Mesenchymal stem cell (in vitro differentiated cells and primary cell): ENCODE results near the gene PPTC7.

Source experiments
- DNase-seq: peaks from one replicate; pipeline ENCODE4 v3.0.0-alpha.2; 2013
- H2AFZ ChIP-seq: one replicate; pipeline ENCODE4 v1.6.1; 2013; ENCODE audit warnings: low read depth, mild to moderate bottlenecking, control low read depth, inconsistent platforms, low read length, moderate library complexity
- H2AK5ac ChIP-seq: 2 replicates; pipeline ENCODE4 v1.6.1; 2013; ENCODE audit warnings: low read length, moderate library complexity, mild to moderate bottlenecking, inconsistent platforms; ENCODE audit not compliant: severe bottlenecking
- H2BK120ac ChIP-seq: one replicate; pipeline ENCODE4 v1.6.1; 2013; ENCODE audit warnings: low read depth, mild to moderate bottlenecking, inconsistent platforms, low read length, moderate library complexity
- H2BK12ac ChIP-seq, 2 experiments: one replicate each; pipeline ENCODE4 v1.6.1; 2013; ENCODE audit warnings: inconsistent platforms in 2 of 2, low read length in 2 of 2, mild to moderate bottlenecking in 2 of 2, moderate library complexity in 2 of 2, control low read depth in 1 of 2
- H2BK15ac ChIP-seq: one replicate; pipeline ENCODE4 v1.6.1; 2013; ENCODE audit warnings: mild to moderate bottlenecking, low read depth, inconsistent platforms; ENCODE audit not compliant: poor library complexity, severe bottlenecking
- H2BK5ac ChIP-seq: 2 replicates; pipeline ENCODE4 v1.6.1; 2013; ENCODE audit warnings: low read depth, mild to moderate bottlenecking, low read length, control low read depth, inconsistent platforms; ENCODE audit not compliant: poor library complexity, severe bottlenecking
- H3K14ac ChIP-seq, 2 experiments: one replicate each; pipeline ENCODE4 v1.6.1; 2013; ENCODE audit warnings: inconsistent platforms in 2 of 2, low read length in 2 of 2, control low read depth in 1 of 2, mild to moderate bottlenecking in 1 of 2, moderate library complexity in 1 of 2
- H3K18ac ChIP-seq, 2 experiments: one replicate each; pipeline ENCODE4 v1.6.1; 2013; ENCODE audit warnings: inconsistent platforms in 2 of 2, low read length in 2 of 2, control low read depth in 1 of 2, low read depth in 1 of 2, mild to moderate bottlenecking in 1 of 2
- H3K23ac ChIP-seq, 2 experiments: one replicate each; pipeline ENCODE4 v1.6.1; 2013; ENCODE audit warnings: inconsistent platforms in 2 of 2, low read length in 2 of 2, mild to moderate bottlenecking in 2 of 2, moderate library complexity in 2 of 2, control low read depth in 1 of 2
- H3K27ac ChIP-seq: 2 replicates; pipeline ENCODE4 v1.5.1; 2013; ENCODE audit warnings: mild to moderate bottlenecking, moderate library complexity, low read length, control low read depth, inconsistent platforms; ENCODE audit not compliant: poor library complexity, severe bottlenecking
- H3K27me3 ChIP-seq, 2 experiments: 2 replicates each; pipeline versions ENCODE4 v1.6.1 to v1.7.0; 2013; ENCODE audit warnings: low read length in 2 of 2, mild to moderate bottlenecking in 2 of 2, moderate library complexity in 2 of 2, control low read depth in 1 of 2, inconsistent platforms in 1 of 2; ENCODE audit not compliant: control insufficient read depth in 1 of 2, insufficient read depth in 1 of 2
- H3K36me3 ChIP-seq, 2 experiments: 2 replicates each; pipeline versions ENCODE4 v1.6.1 to v1.7.0; 2013; ENCODE audit warnings: low read length in 2 of 2, control low read depth in 1 of 2, inconsistent platforms in 1 of 2, low read depth in 1 of 2, mild to moderate bottlenecking in 1 of 2; ENCODE audit not compliant: insufficient read depth in 2 of 2, control insufficient read depth in 1 of 2
- H3K4ac ChIP-seq, 2 experiments: one replicate each; pipeline ENCODE4 v1.6.1; 2013; ENCODE audit warnings: inconsistent platforms in 2 of 2, low read length in 2 of 2, mild to moderate bottlenecking in 2 of 2, moderate library complexity in 2 of 2, control low read depth in 1 of 2, low read depth in 1 of 2
- H3K4me1 ChIP-seq: 2 replicates; pipeline ENCODE4 v1.6.1; 2013; ENCODE audit warnings: low read depth, low read length, control low read depth; ENCODE audit not compliant: control insufficient read depth, insufficient read depth
- H3K4me2 ChIP-seq: 2 replicates; pipeline ENCODE4 v1.6.1; 2013; ENCODE audit warnings: low read length, mild to moderate bottlenecking, inconsistent platforms; ENCODE audit not compliant: poor library complexity, severe bottlenecking
- H3K4me3 ChIP-seq, 2 experiments: 2 replicates each; pipeline versions ENCODE4 v1.5.1 to v1.7.0; 2013; ENCODE audit warnings: low read length in 2 of 2, mild to moderate bottlenecking in 2 of 2, control low read depth in 1 of 2, low read depth in 1 of 2; ENCODE audit not compliant: insufficient read depth in 1 of 2
- H3K79me1 ChIP-seq: replicated peaks from 2 replicates; pipeline ENCODE4 v1.6.1; 2013; ENCODE audit warnings: mild to moderate bottlenecking, control low read depth, low read length, inconsistent platforms; ENCODE audit not compliant: poor library complexity, severe bottlenecking
- H3K9ac ChIP-seq: 2 replicates; pipeline ENCODE4 v1.7.0; 2013; ENCODE audit warnings: mild to moderate bottlenecking, low read length, moderate library complexity
- H3K9me3 ChIP-seq: 2 replicates; pipeline ENCODE4 v1.7.0; 2013; ENCODE audit warnings: mild to moderate bottlenecking, low read length; ENCODE audit not compliant: control insufficient read depth
- H4K8ac ChIP-seq: one replicate; pipeline ENCODE4 v1.6.1; 2013; ENCODE audit warnings: inconsistent platforms, mild to moderate bottlenecking, low read length, moderate library complexity
- H4K91ac ChIP-seq: one replicate; pipeline ENCODE4 v1.6.1; 2013; ENCODE audit warnings: mild to moderate bottlenecking, low read length, inconsistent platforms
- WGBS: methylation state at CpG from one replicate; pipeline ENCODE4 v1.1.7; 2013; ENCODE audit warnings: mixed read lengths; 5-methylcytosine and 5-hydroxymethylcytosine counted together

Gene PPTC7

DNA sequence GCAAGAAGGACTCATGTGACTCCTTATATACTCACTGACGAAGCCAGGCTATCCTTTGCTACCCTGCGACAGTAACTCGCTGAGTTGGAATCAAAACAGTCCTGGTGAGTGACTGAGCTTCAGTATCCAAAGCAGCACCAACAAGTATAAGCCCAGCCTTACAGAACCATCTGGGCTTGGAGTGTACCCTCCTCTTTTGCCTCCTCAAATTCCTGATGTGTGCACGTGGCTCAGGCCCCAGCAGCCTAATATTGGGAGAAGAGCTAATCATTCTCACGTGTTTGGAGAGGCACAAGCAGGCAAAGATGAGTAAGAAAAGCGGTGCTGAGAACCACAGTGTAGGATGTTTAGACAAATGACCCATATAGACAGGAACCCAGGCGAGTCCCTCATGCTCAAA lies 34.4 kb downstream of the PPTC7 start:
- Histone ChIP-seq H3K4me2 (peak overlapping the region; percentile 50), H3K9ac (peak overlapping the region; percentile 59), H2BK12ac (no peak overlapping the region), H3K27me3 (no peaks in the 10 kb centered on the region), H3K9me3 (no peaks in the 10 kb centered on the region), H2BK120ac (no peak overlapping the region), H2BK15ac (no peak overlapping the region), H3K14ac (no peak overlapping the region), H3K23ac (no peak overlapping the region), H3K4me1 (peaks cover 7% of the 10 kb centered on the region), H3K4ac (no peak overlapping the region), H4K8ac (peak overlapping the region; percentile 82), H2AFZ (no peak overlapping the region), H2AK5ac (no peak overlapping the region), H3K4me3 (no peak overlapping the region), H3K36me3 (peaks cover 0 to 9% of the 10 kb centered on the region in 2 experiments), H3K27ac (no peak overlapping the region), H2BK5ac (no peak overlapping the region), H4K91ac (peak overlapping the region; percentile 79), H3K18ac (peak overlapping the region in 1 of 2 experiments; percentile 60), H3K79me1 (peaks cover 26% of the 10 kb centered on the region)
- WGBS = 57% methylated on average over 5 of the region's 7 CpGs
- DNase-seq = peak; percentile 86

DNA sequence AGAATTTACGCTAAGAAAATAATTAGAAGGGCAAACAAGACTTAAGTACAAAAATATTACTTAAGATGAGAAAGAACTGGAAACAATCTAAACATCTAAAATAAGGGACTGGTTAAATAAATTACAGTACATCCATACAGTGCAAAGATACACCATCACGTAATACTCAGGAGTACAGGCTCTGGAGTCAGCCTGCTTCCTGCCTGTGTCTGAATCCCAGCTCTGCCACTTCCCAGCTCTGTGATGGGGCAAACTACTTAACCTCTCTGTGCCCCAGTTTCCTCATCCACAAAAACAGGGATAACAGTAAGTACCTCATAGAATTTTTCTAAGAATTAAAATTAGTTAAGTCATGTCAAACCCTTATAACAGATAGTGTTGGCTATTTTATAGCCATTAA lies 36.0 kb downstream of the PPTC7 start:
- no peak overlapping the region for H4K8ac ChIP-seq
- no peaks in the 10 kb centered on the region for H3K9me3 ChIP-seq
- no peaks in the 10 kb centered on the region for H3K27me3 ChIP-seq
- H2AK5ac ChIP-seq = no peak overlapping the region
- 32% methylated on average over 1 of the region's 2 CpGs for WGBS
- no peak overlapping the region for H3K23ac ChIP-seq
- H3K9ac ChIP-seq = no peak overlapping the region
- no peak overlapping the region for H3K4me2 ChIP-seq
- H2AFZ ChIP-seq = no peak overlapping the region
- H4K91ac ChIP-seq = no peak overlapping the region
- H3K27ac ChIP-seq = no peak overlapping the region
- H3K18ac ChIP-seq = no peak overlapping the region
- H3K4me1 ChIP-seq = peaks cover 7% of the 10 kb centered on the region
- H3K14ac ChIP-seq = no peak overlapping the region
- H2BK12ac ChIP-seq = no peak overlapping the region
- peaks cover 19% of the 10 kb centered on the region for H3K79me1 ChIP-seq
- peak; percentile 50 for DNase-seq
- no peak overlapping the region for H2BK5ac ChIP-seq
- H2BK120ac ChIP-seq = no peak overlapping the region
- no peak overlapping the region for H3K4me3 ChIP-seq
- H3K36me3 ChIP-seq = peaks cover 0 to 9% of the 10 kb centered on the region in 2 experiments
- no peak overlapping the region for H3K4ac ChIP-seq
- no peak overlapping the region for H2BK15ac ChIP-seq

DNA sequence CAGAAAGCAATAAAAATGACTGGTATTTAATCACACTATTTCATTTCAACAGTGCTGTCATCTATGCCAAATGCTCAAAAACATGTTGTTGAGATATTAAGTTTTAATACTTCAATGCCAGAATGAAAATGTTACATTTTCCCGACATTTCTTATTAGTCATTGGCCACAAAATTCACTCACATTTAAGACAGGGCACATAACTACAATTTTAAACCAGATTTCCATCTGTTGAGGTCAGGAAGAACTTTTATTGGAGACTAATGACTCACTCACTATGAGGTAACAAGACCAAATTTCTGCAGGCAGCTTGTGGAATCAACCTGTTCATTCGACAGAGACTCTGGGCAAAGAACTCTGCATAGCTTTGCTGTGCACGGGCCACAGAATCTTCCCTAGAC lies 36.8 kb downstream of the PPTC7 start:
- H3K27ac ChIP-seq = peak overlapping the region; percentile 81
- H3K4ac ChIP-seq = no peak overlapping the region
- H3K18ac ChIP-seq = no peak overlapping the region
- H3K36me3 ChIP-seq = peaks cover 3 to 9% of the 10 kb centered on the region in 2 experiments
- H2AFZ ChIP-seq = no peak overlapping the region
- no peaks in the 10 kb centered on the region for H3K9me3 ChIP-seq
- H4K91ac ChIP-seq = no peak overlapping the region
- no peak overlapping the region for H3K4me3 ChIP-seq
- peaks cover 25% of the 10 kb centered on the region for H3K79me1 ChIP-seq
- 5% methylated on average over 3 of the region's 3 CpGs for whole genome bisulfite sequencing
- no peak overlapping the region for H2BK12ac ChIP-seq
- no peak overlapping the region for H4K8ac ChIP-seq
- no peak overlapping the region for H3K23ac ChIP-seq
- H2BK5ac ChIP-seq = no peak overlapping the region
- H3K4me1 ChIP-seq = peaks cover 7% of the 10 kb centered on the region
- H3K4me2 ChIP-seq = no peak overlapping the region
- H2AK5ac ChIP-seq = no peak overlapping the region
- peak; percentile 89 for DNase-seq
- no peaks in the 10 kb centered on the region for H3K27me3 ChIP-seq
- H3K9ac ChIP-seq = no peak overlapping the region
- no peak overlapping the region for H2BK120ac ChIP-seq
- no peak overlapping the region for H2BK15ac ChIP-seq
- H3K14ac ChIP-seq = no peak overlapping the region

DNA sequence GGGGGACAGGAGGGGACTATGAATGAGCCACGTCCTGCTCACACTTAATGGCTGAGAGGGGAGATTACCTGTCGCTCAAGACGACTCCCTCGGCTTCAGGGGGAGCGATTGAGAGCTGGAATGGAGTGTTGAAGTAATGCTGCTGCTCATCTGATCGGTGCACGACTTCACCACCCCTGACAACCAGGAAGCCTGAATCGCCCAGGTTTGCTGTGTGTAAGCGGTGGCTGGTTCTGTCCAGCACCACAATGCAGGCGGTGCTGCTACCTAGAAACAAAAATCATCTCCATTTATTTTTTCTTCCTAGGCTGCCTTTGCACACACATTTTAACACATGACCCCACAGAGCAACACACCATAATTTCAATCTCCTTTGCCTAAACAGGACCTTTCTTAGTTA lies 37.3 kb downstream of the PPTC7 start:
- peak overlapping the region; percentile 87 for H4K91ac ChIP-seq
- H3K4me2 ChIP-seq = no peak overlapping the region
- H3K4me1 ChIP-seq = peaks cover 7% of the 10 kb centered on the region
- H3K4ac ChIP-seq = peak overlapping the region; percentile 73 to 96
- peak overlapping the region; percentile 58 for H2AK5ac ChIP-seq
- no peak overlapping the region for H3K23ac ChIP-seq
- no peaks in the 10 kb centered on the region for H3K9me3 ChIP-seq
- peaks cover 23% of the 10 kb centered on the region for H3K79me1 ChIP-seq
- H3K14ac ChIP-seq = peak overlapping the region in 1 of 2 experiments; percentile 61
- peaks cover 3 to 5% of the 10 kb centered on the region in 2 experiments for H3K36me3 ChIP-seq
- 56% methylated on average over 9 of the region's 10 CpGs for WGBS
- peak overlapping the region; percentile 81 for H3K27ac ChIP-seq
- peak overlapping the region; percentile 80 to 98 for H2BK12ac ChIP-seq
- no peaks in the 10 kb centered on the region for H3K27me3 ChIP-seq
- H3K9ac ChIP-seq = no peak overlapping the region
- peak overlapping the region; percentile 89 to 92 for H3K18ac ChIP-seq
- H3K4me3 ChIP-seq = peak overlapping the region in 1 of 2 experiments; percentile 28
- H2BK120ac ChIP-seq = peak overlapping the region; percentile 87
- no peak for DNase-seq
- no peak overlapping the region for H2BK5ac ChIP-seq
- H2BK15ac ChIP-seq = peak overlapping the region; percentile 26
- H4K8ac ChIP-seq = peak overlapping the region; percentile 70
- no peak overlapping the region for H2AFZ ChIP-seq
